Fibroblast of villous mesenchyme (primary cell): ENCODE results near the gene FAAP20. TPM values are rescaled to one million over a fixed set of nuclear protein-coding genes. Genes with fewer than 3 reads are reported as not detected.

ENCODE experiments used
- DNase-seq: peaks from one replicate; pipeline ENCODE4 v3.0.0-alpha.2; 2010; ENCODE audit warnings: low read depth
- H3K4me3 ChIP-seq: 2 replicates; pipeline ENCODE4 v1.5.1; 2011; ENCODE audit warnings: low read depth, mild to moderate bottlenecking, low read length
- total RNA-seq: library from RNA; depleted of rRNA; stranded (reverse); fragments of >200 nt; gene quantifications from 2 replicates; pipeline ENCODE4 v1.2.3, GENCODE V29; 2012
- TF ChIP-seq, protein P1 (sequence below): IDR thresholded peaks from 2 replicates; pipeline ENCODE4 v1.5.1; 2012; ENCODE audit warnings: low read depth, mild to moderate bottlenecking, low read length; ENCODE audit not compliant: insufficient read depth

Gene FAAP20
- total RNA-seq, 1 donor, result 20.7 TPM

GRCh38 chr1:2172012-2172411 is 22.6 kb downstream of the FAAP20 start:
- TF ChIP-seq, protein P1, sequence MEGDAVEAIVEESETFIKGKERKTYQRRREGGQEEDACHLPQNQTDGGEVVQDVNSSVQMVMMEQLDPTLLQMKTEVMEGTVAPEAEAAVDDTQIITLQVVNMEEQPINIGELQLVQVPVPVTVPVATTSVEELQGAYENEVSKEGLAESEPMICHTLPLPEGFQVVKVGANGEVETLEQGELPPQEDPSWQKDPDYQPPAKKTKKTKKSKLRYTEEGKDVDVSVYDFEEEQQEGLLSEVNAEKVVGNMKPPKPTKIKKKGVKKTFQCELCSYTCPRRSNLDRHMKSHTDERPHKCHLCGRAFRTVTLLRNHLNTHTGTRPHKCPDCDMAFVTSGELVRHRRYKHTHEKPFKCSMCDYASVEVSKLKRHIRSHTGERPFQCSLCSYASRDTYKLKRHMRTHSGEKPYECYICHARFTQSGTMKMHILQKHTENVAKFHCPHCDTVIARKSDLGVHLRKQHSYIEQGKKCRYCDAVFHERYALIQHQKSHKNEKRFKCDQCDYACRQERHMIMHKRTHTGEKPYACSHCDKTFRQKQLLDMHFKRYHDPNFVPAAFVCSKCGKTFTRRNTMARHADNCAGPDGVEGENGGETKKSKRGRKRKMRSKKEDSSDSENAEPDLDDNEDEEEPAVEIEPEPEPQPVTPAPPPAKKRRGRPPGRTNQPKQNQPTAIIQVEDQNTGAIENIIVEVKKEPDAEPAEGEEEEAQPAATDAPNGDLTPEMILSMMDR, result no peak
- DNase-seq, result no peak
- H3K4me3 ChIP-seq, result no peak overlapping the region

- peak; percentile 62 for DNase-seq
- TF ChIP-seq, protein P1, result no peak
Observed at GRCh38 chr1:2170211-2170610, 24.4 kb downstream of the FAAP20 start.

GRCh38 chr1:2169200-2169836 is 25.3 kb downstream of the FAAP20 start:
- TF ChIP-seq, protein P1, result no peak
- no peak for DNase-seq

More at GRCh38 chr1:2170211-2170610, 24.4 kb downstream of the FAAP20 start:
- H3K4me3 ChIP-seq, result no peak overlapping the region

DNA sequence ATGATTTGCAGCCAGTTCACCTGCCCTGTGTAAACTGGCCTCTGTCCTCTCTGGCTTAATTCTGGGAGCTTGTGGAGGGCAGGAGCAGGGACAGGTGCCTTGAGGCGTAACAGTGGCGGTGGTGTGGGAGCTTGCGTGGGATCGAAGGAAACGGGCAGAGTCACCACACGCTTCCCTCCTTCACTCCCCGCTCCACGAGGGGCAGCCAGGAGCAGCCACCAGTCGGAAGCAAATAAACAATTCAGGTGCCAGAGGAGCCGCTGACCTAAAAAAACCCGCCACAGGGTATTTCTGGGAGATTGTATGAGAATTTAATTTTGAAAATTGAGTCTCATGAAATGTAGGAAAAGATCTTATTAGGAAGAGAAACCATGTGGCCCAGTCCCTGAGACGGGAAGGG is 26.0 kb downstream of the FAAP20 start:
- TF ChIP-seq, protein P1, result no peak
- DNase-seq, result no peak
- H3K4me3 ChIP-seq, result no peak overlapping the region

More at GRCh38 chr1:2169200-2169836, 25.3 kb downstream of the FAAP20 start:
- H3K4me3 ChIP-seq, result no peak overlapping the region

- TF ChIP-seq, protein P1, result no peak
- no peak for DNase-seq
- H3K4me3 ChIP-seq, result no peak overlapping the region
Observed at GRCh38 chr1:2168090-2168489, 26.5 kb downstream of the FAAP20 start.

- TF ChIP-seq, protein P1, result no peak
- no peak for DNase-seq
- H3K4me3 ChIP-seq, result no peak overlapping the region
Observed at GRCh38 chr1:2166695-2167094, 27.9 kb downstream of the FAAP20 start.

- TF ChIP-seq, protein P1, result no peak
- H3K4me3 ChIP-seq, result no peak overlapping the region
- no peak for DNase-seq
Observed at GRCh38 chr1:2166254-2166653, 28.3 kb downstream of the FAAP20 start.
